Measurements from ENCODE around the gene WDR77. TPM values are rescaled to one million over a fixed set of nuclear protein-coding genes. Genes with fewer than 3 reads are reported as not detected.

Gene WDR77
- total and polyA plus RNA-seq, 2 of the 13 experiments (the other 11 are each of a cell fraction or from before 2014, with no cell fraction given), result 90.6 to 108 TPM

- TF ChIP-seq GFI1 (CRISPR knock-in tag; IDR thresholded peaks at IDR 0.05; ENCODE audit: borderline replicate concordance) (no peak), ZNF781 (CRISPR knock-in tag; IDR thresholded peaks at IDR 0.05; ENCODE audit: borderline replicate concordance, not compliant biosample characterization) (no peak), GABPB1 (CRISPR knock-in tag; IDR thresholded peaks at IDR 0.05) (no peak), ZNF30 (CRISPR knock-in tag; IDR thresholded peaks at IDR 0.05) (no peak), CENPBD1 (CRISPR knock-in tag; IDR thresholded peaks at IDR 0.05; ENCODE audit: borderline replicate concordance, low read depth) (no peak), ERF (CRISPR knock-in tag; IDR thresholded peaks at IDR 0.05) (peak; percentile 83; the same call in 1 of the 2 replicates), NFYB (CRISPR knock-in tag; IDR thresholded peaks at IDR 0.05) (no peak), KDM2A (CRISPR knock-in tag; IDR thresholded peaks at IDR 0.05; ENCODE audit: borderline replicate concordance, low read depth) (no peak), SNAPC4 (CRISPR knock-in tag; IDR thresholded peaks at IDR 0.05) (no peak), KLF6 (CRISPR knock-in tag; IDR thresholded peaks at IDR 0.05) (0 out of 2 replicates have a peak, but pooled peaks have one; percentile 41), NR2C2 (CRISPR knock-in tag; IDR thresholded peaks at IDR 0.05; ENCODE audit: borderline replicate concordance) (no peak), GTF3A (CRISPR knock-in tag; conservative IDR thresholded peaks at IDR 0.05) (no peak), RAD51 (IDR thresholded peaks at IDR 0.05; ENCODE audit: borderline replicate concordance) (no peak), CREB1 (IDR thresholded peaks at IDR 0.05) (no peak), CREB1 (CRISPR knock-in tag; IDR thresholded peaks at IDR 0.05) (peak; percentile 24; the same call in 1 of the 2 replicates), ZXDC (CRISPR knock-in tag; IDR thresholded peaks at IDR 0.05) (no peak), POLR2AphosphoS5 (IDR thresholded peaks at IDR 0.05; ENCODE audit: low read depth, low read length) (no peak), ZNF616 (CRISPR knock-in tag; IDR thresholded peaks at IDR 0.05; ENCODE audit: low read depth) (no peak), TBX3 (IDR thresholded peaks at IDR 0.05; ENCODE audit: borderline replicate concordance) (no peak), CCDC6 (CRISPR knock-in tag; IDR thresholded peaks at IDR 0.05) (no peak), YEATS4 (CRISPR knock-in tag; IDR thresholded peaks at IDR 0.05; ENCODE audit: borderline replicate concordance) (no peak), KLF12 (CRISPR knock-in tag; IDR thresholded peaks at IDR 0.05; ENCODE audit: borderline replicate concordance) (no peak), POGZ (CRISPR knock-in tag; IDR thresholded peaks at IDR 0.05) (0 out of 2 replicates have a peak, but pooled peaks have one; percentile 52), RFXANK (CRISPR knock-in tag; IDR thresholded peaks at IDR 0.05) (no peak), ZFP1 (CRISPR knock-in tag; IDR thresholded peaks at IDR 0.05) (peak; percentile 65; the same call in 1 of the 2 replicates)
Measured at GRCh38 chr1:111417755-111418154, 31.3 kb downstream of the WDR77 start (continued).

Data from HepG2 (cell line).